ENCODE data around the gene SNX10.
"Not testable (repeated sequence)": the region's sequence is repeated elsewhere in the genome, so short reads cannot be mapped to it uniquely, and the experiment has no call there.

Gene SNX10, protein sequence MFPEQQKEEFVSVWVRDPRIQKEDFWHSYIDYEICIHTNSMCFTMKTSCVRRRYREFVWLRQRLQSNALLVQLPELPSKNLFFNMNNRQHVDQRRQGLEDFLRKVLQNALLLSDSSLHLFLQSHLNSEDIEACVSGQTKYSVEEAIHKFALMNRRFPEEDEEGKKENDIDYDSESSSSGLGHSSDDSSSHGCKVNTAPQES

DNA sequence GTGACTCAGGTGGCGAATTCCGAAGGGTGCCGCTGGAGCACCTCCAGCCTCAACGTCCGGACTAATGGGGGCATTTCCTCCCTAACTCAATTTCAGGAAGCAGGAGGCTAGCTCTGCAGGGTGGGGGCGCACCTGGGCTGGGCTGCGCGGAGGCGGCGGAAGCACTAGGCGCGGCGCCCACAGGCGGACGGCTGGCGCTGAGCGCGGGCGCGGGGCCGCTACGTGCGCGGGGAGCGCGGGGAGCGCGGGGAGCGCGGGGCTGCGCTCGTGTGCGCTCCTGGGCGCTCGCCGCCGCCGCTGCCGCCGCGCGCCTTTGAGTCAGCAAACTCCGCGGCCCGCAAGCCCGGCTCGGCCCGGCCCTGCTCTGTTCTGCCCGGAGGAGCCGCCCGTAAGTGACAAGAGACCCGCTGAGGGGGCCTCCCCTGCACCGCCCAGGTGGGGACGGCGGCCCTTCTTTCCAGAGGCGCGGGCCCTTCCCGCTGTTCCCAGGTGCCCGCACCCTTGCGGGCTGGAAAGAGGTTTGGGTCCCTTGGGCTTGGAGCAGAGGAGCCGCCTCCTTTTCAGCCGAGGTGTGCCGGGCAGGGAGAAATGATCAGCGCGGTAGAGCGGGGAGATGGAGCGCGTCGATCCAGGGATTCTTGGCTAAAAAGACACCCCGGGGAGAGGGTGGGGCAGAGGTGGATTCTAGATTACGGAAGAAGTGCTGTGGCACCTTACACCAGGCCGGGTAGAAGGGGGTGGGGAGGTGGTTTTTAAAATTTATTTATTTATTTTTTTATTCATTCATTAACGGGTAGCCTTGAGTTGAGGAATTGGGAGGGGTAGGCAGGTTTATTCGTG is at the start of gene SNX10:
TSS of gene SNX10 (plus strand) at position 164 of the 840 bp plus-strand sequence. CDS start 54,581 bp downstream, outside the sequence.
- DNase-seq (ENCODE audit: low read depth in 1 of 2, low spot score in 1 of 2), result peak; percentile 26 to 43

DNA sequence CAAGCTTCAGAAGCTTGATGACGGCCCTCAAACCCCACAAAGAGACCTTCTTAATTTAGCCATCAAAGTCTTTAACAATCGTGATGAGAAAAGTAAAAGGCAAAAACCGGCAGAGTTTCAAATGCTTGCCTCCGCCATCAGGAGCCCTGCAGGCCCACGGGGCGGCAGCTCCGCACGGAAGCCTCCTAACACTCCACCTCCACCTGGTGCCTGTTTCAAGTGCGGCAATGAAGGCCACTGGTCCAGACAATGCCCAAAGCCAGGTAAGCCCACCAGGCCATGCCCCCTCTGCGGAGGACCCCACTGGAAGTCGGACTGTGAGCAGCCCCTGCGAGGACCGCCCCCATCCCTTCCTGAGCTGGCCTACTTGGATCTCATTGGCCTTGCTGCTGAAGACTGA is 46.5 kb upstream of the SNX10 start:
- DNase-seq (ENCODE audit: low read depth in 1 of 2, low spot score in 1 of 2), result no peak

DNA sequence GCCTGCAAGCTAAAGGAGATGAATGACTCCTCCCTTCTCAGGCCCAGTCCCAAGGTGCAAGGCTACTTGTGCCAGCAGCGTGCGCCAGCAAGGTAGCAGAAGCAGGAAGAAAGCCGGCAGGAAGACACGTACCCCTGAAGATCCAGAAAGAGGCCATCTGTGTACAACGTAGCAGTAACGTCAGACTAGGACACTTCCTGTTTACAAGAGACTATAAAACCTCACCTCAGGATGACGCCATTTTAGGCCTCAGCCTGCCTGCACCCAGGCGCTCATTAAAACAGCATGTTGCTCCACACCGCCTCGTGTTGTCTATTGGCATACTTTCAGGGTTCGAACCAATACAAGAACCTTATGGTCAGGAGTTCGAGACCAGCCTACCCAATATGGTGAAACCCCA is 41.4 kb upstream of the SNX10 start:
- DNase-seq (ENCODE audit: low read depth in 1 of 2, low spot score in 1 of 2), result no peak

DNA sequence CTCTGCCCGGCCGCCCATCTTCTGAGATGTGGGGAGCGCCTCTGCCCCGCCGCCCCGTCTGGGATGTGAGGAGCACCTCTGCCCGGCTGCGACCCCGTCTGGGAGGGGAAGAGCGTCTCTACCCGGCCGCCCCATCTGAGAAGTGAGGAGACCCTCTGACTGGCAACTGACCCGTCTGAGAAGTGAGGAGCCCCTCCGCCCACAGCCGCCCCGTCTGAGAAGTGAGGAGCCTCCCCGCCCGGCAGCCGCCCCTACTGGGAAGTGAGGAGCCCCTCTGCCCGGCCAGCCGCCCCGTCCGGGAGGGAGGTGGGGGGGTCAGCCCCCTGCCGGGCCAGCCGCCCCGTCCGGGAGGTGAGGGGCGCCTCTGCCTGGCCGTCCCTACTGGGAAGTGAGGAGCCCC is 29.8 kb upstream of the SNX10 start:
- DNase-seq (ENCODE audit: low read depth in 1 of 2, low spot score in 1 of 2), result not testable (repeated sequence)

DNA sequence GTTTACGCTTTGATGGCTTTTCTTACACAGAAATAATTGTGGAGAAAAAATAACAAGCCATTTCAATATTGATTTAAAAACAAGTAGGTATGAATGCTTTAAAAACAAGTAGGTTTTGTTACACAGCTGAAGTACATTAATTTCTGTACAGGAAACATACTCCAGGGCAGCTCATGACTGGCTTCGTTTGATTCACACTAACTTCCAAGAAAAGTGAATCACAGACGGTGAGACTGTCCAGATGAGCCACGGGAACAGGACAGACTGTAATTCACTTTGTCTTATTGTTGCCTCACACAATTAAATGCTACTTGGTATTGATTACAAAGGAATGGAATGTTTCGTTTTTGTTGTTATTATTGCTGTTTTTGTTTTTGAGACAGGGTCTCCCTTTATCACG is 26.6 kb upstream of the SNX10 start:
- DNase-seq (ENCODE audit: low read depth in 1 of 2, low spot score in 1 of 2), result no peak

DNA sequence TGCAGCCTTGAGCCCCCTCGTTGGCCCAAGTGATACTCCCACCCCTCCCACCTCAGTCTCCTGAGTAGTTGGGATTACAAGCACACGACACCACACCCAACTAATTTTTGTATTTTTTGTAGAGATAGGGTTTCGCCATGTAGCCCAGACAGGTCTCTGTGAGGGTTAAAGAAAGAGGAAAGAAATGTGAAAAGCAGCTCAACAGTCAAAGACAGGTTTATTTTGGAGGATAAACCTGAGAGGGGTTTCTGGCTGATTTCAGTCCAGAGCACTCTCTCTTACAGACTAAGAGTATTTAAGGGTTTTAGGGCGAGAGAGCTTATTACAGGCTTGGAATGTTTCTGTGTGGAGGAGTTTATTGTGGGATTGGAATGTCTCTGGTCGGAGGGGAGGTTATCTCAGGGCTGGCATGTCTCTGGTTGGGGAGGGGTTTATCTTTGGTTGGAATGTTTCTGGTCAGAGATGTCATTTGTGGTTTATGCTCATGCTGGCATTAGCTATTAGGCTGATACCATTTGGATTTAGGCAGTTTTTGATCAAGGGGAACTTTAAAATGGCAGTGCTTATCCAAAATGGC is 26.1 kb upstream of the SNX10 start:
- no peak for DNase-seq (ENCODE audit: low read depth in 1 of 2, low spot score in 1 of 2)

DNA sequence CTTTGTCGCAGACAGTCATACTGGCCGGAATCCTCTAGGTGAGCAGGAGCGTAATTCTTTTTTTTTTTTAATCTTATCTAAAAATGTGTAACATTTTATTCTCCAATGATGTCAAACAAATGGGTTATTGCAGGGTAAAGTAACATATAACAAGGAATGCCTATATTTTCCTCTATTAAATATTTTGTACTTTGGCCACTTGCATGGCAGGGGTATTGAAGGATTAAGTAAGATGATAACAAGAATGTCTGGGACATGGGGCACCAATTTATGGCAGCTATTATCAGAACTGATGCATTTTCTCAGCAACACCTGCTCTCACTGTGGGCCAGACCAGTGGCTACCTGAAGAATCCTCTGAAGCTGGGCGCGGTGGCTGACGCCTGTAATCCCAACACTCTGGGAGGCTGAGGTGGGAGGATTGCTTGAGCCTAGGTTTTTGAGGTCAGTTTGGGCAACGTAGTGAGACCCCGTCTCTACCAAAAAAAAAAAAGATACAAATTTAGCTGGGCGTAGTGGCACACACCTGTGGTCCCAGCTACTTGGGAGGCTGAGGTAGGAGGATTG is 24.0 kb upstream of the SNX10 start:
- no peak for DNase-seq (ENCODE audit: low read depth in 1 of 2, low spot score in 1 of 2)

DNA sequence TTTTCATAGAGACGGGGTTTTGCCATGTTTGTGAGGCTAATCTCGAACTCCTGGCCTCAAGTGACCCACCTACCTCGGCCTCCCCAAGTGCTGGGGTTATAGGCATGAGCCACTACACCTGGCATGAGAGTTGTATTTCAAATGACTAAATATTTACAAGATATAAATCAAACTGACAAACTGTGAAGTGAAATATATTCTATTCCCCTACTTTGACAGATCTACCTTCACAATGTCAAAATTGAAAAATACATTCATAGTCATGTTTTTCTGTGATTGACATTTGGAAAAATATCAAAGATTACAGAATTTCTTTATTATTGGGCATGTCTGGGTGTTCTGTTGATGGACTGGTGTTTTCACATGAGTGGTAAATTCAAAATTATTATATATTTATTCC is 16.4 kb upstream of the SNX10 start:
- no peak for DNase-seq (ENCODE audit: low read depth in 1 of 2, low spot score in 1 of 2)

DNA sequence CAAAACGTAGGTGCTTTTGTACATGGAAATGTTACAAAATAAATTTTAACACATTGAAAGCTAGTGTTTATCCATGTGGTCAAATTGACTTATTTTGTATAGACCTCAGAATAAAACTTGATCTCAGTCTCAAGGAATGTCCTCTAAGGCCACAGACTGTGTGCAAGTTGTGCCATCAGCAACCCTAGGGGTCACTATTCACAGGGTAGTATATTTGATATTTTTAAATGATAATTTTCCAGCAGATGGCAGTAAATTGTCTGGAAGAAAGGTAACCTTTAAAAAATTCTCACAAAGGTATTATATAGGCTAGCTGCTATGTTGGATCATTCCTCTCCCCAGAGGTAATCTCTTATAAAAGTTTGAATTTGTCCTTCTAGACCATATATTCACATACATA is 12.9 kb upstream of the SNX10 start:
- no peak for DNase-seq (ENCODE audit: low read depth in 1 of 2, low spot score in 1 of 2)

DNA sequence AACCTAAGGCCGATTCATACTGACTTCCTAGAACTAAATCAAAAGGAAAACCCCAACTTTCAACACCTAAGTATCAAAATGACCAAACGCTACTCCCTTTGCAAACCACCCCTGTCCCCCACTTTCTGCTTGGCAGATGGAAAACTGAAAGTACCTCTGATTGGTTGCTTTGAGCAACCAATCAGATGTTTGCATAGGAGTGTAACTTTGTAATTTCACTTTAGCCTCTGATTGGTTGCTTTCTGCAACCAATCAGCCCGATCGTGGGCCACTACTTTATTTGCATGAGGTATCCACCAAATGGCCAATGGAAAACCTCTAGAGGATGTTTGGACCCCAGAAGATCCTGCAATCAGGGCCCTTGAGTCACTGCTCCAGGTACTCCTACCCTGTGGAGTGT is 12.3 kb upstream of the SNX10 start:
- no peak for DNase-seq (ENCODE audit: low read depth in 1 of 2, low spot score in 1 of 2)

DNA sequence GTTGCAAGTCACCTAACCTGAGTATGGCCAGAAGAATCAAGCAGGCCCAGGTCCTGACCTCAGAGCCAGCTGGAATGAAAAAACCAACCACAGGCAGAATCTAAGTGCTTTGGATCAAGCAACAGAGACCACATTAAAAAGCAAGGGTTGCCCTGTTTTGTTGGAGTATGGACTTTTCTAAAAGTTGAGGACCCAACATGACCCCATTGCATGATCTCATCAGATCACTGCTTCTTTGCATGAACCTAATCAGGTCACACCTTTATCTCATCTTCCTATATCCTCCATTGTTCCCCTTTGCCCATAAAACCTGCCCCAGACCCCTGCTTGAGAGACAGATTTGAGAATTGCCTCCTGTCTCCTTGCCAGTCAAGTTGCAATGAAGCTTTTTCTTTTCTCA is 11.6 kb upstream of the SNX10 start:
- DNase-seq (ENCODE audit: low read depth in 1 of 2, low spot score in 1 of 2), result no peak

DNA sequence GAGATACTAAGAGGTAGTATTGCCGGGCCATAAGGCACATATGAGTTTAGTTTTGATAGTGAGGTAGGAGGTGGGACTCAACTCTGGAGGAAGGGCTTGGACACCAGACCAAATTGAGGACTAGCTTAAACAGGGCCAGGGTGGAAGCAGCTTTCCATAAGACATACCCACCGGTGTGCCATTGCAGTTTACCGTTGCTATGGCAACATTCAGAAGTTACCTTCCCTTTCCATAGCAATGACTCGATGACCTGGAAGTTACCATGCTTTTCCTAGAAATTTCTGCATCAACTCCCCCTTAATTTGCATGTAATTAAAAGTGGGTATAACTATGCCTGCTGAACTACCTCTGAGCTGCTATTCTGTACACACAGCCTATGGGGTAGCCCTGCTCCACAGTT is 10.9 kb upstream of the SNX10 start:
- no peak for DNase-seq (ENCODE audit: low read depth in 1 of 2, low spot score in 1 of 2)

DNA sequence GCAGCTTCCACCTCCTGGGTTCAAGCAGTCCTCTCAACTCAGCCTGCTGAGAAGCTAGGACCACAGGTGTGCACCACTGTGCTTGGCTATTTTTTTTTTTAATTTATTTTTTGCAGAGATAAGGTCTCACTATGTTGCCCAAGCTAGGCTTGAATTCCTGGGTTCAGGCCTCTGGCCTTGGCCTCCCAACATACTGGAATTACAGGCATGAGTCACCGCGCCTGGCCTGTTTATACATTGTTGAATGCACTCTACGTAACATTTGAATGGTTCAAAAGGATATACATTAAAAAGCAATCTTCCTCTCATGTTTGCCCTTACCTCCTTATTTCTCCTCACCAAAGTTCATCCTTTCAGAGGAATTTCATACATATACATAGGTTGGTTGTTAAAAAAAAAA is 7.2 kb upstream of the SNX10 start:
- DNase-seq (ENCODE audit: low read depth in 1 of 2, low spot score in 1 of 2), result no peak

DNA sequence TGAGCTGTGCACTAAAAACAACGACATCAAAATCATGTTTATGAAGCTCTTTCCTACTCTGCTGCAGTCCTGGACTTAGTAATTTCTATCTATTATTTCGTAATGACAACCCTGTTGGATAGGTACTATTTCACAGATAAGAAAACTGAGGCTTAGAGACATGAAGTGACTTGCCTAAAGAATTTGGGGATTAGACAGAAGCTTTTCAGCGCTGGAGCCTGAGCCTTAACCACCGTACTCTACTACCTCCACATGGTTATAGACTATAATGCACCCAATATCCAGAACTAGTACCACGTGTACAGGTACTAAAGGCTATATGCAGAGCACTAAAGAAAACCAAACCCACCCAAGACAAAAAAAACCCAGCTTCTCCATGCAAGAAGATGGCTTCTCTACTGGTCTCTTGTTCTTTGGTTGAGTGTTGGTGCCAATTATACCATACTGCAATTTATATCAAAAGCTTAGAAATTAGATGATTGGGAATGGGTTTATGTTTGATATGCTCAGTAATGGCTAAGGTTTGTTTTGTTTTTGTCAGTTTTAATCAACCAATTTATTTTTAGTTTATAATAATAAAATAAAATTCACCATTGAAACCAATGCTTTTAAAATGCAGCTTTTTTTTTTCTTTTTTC is 6.5 kb upstream of the SNX10 start:
- DNase-seq (ENCODE audit: low read depth in 1 of 2, low spot score in 1 of 2), result no peak

DNA sequence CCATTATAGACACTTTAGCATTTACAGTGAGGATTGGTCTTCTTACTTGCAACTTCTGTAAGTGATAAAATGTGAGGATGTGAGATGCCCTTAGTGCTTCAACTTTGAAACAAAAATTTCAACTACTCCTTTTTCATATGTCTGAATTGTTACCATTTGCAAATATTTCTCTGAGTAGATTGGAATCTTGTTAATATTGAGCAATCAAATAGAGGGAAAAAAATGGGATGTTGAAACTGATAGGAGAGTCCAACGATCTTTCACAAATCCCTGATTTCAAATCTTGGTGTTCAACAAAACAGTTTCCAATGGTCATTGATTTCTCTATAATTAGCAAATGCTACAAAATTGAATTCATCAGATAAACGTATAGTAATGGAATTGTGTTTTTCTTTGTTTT is 5.5 kb upstream of the SNX10 start:
- DNase-seq (ENCODE audit: low read depth in 1 of 2, low spot score in 1 of 2), result no peak

DNA sequence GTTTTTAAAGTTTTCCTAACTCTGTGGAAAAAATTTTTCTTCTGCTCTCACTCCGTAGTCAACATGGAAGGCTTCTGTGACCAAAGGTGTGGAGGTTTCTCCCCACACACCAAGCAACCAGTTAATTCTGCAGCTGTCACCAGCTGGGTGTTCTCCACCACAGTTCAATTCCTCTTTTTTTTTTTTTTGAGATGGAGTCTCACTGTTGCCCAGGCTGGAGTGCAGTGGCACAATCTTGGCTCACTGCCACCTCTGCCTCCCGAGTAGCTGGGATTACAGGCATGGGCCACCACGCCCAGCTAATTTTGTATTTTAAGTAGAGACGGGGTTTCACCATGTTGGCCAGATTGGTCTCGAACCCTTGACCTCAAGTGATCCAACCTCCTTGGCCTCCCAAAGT is 3.5 kb upstream of the SNX10 start:
- not testable (repeated sequence) for DNase-seq (ENCODE audit: low read depth in 1 of 2, low spot score in 1 of 2)

DNA sequence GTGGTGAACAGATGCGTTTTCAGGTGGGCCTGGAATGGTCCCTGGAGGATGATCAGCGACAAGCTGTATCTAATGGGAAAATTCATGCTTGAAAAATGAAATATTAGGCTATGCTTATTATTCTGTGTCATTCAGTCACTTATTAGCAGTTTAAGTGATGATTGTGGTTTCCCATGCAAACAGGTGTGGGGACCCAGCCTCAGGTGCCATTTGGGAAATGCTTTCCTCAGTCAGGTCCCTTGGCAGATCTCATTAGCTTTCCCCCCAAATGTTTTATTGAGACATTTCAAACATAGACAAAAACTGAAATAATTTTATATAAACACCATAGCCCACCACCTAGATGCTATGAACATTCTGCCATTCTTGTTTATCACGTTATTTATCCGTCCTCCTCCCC is 411 bp upstream of the SNX10 start:
- no peak for DNase-seq (ENCODE audit: low read depth in 1 of 2, low spot score in 1 of 2)

DNA sequence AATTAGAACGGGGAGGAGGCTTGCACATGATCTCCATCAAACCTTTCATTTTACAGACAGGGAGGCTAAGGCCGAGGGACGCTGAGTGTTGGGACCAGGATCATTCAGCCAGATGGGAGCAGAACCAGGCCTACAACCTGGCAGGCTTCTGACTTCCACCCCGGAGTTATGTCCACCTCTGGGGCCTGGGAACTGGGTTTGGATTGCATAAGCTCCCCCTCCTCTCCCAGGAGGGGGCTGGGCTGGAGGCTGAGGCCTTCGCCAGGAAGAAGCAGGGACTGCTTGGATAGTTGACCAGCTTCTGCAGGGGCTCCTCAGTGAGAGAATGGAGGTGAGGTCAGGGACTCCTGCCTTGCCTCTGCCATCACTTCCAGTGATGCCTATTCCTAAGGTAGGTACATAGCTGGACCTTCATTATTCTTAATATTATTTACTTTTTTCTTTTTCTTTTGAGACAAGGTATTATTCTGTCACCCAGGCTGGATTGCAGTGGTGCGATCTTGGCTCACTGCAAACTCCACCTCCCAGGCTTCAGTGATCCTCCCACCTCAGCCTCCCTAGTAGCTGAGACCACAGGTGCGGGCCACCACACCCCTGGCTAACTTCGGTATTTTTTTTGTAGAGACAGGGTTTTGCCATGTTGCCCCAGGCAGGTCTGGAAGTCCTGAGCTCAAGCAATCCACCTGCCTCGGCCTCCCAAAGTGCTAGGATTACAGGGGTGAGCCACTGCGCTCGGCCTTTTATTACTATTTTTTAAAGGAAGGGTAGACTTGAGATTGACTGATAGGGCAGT is 1.3 kb downstream of the SNX10 start:
- DNase-seq (ENCODE audit: low read depth in 1 of 2, low spot score in 1 of 2), result no peak

DNA sequence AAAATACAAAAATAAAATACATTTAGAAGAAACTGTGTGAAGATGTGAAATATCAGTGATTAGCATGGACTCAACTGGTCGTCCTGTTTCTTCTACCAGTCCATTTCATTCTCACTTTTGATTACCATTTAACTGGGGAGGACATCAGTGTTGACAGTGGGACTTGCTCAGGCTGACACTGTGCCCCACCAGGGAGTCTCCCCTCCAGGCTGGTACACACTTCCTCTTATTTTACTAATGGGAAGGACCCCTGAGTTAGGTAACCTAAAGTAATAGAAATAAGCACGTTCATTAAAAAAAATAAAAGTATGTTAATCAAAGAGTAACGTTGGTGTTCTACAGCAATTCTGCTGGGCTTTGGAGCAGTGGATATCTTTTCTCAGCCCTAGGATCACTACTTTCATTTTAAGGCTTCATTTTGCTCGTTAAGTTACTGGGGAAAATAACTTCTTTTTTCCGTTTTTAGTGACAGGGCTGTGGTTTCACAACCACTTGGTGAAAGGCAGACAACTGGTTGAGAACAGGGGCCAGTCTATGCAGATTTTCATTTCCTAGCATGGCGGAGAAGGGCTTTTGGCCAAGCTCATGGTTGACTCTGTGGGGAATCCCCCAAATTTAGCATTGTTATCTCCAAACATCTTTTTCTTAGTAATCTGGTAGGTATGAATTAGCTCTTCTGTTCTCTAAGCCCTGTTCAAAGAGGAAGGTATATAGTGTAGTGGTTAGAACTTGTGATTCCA is 2.1 kb downstream of the SNX10 start:
- DNase-seq (ENCODE audit: low read depth in 1 of 2, low spot score in 1 of 2), result peak; percentile 13 to 69

DNA sequence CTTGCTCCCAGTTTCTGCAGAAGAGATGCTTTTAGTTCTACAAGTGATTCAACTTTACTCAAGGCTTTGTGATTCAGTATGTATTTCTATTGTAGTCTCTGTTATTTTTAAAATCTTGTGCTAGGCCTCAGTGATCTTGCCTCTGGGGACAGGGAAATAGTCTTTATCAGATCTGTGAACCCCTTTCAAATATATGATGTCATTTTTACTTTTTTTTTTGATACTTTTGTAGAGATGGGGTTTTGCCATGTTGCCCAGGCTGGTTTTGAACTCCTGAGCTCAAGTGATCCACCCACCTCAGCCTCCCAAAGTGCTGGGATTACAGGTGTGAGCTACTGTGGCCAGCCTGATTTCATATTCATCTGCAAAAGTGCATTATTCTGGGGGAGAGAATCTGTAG is 3.4 kb downstream of the SNX10 start:
- DNase-seq (ENCODE audit: low read depth in 1 of 2, low spot score in 1 of 2), result no peak

Data from activated CD4-positive, alpha-beta T cell treated with anti-CD3 and anti-CD28 coated beads, Interleukin-2, amount 50 U/mL, for 24 hours (primary cell).